GM19455 (cell line): ENCODE data around the gene C15orf39.
"Not testable (repeated sequence)": the region's sequence is repeated elsewhere in the genome, so short reads cannot be mapped to it uniquely, and the experiment has no call there.

Source experiments
- ATAC-seq: cut with Tn5 transposase; IDR thresholded peaks from one replicate; pipeline ENCODE4 v1.9.1; 2021; ENCODE audit not compliant: unreplicated experiment

The C15orf39 gene

DNA sequence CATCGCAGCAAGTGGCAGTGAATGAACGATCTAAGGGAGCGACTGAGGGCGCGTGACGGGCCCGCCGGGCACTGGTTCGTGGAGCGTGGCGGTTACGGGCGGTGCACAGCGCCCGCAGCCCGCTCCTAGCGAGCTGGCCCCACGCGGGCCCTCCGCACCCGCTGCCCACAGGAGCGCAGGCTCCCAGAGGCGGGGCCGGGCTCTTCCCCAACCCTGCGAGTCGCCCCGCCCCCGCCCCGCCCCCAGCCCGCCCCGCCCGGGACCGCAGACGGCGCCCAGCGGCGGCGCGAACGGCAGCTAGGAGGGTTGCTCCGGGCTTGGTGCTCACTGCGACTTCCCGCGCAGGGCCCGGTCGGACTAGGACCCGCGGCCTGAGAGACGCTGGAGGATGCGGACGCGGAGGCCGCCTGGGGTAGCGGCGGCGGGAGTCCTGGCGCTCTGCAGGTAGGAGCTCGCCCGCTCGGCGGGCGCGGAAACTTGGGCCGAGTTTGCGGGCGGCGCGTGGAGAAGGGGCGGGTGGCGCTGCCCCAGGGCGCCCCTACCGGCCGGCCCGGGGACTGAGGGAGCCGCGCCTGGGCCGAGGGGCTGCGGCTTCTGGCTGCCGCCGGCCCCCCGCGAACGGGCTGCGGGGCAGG lies at the start of gene C15orf39:
TSS of gene C15orf39 (plus strand) at position 267 of the 635 bp plus-strand sequence. CDS start 4,167 bp downstream, outside the sequence.
- ATAC-seq: peak; percentile 42

GRCh38 chr15:75152382-75153079 lies 49.2 kb upstream of the C15orf39 start:
- no peak for ATAC-seq

DNA sequence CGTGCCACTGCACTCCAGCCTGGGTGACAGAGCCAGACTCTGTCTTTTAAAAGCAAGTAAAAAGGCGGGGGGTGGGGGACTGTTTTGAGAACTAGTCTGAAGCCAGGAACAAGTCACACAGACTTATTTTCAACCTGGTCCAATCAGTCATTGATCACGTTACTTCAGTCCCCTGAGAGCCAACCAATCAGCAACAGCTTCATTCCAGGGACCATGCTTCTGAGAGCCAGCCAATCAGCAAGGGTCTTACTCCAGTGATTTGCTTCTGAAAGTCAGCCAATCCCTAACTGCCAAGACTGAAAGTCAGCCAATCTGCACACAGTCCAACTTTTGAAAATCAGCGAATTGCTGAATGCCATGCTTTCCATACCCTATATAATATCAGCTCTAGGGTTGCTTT lies 48.6 kb upstream of the C15orf39 start:
- ATAC-seq: no peak

GRCh38 chr15:75153565-75154276 lies 48.0 kb upstream of the C15orf39 start:
- ATAC-seq: no peak

DNA sequence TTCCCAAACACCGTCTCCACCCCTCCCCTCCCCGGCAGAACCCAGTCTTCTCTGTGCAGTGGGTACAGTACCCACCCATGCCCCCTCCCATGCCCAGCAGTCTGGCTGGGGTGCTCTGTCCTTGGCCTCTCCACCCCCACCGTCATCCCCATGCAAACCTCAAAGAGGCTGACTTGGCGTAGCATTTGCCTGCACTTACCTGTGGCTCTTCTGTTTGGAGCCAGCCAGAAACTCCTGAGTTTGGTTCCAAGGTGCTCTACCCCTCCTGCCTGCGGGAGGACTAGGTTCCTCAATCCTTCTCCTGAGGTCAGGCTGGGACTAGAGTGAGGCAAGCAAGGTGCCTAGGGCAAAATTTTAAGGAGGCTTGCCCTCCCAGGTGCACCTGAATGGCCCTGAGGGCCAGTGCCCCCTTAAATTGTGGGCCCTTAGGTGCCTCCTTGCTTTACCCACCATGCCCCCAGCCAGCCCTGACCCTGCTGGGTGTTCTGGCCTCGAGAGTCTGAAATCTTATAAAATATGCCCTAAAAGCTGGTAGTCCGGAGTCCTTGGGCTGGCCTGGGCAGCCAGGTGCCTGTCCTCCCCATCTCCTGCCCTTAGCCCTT lies 47.1 kb upstream of the C15orf39 start:
- no peak for ATAC-seq

- ATAC-seq: no peak
Observed at GRCh38 chr15:75156326-75157215, 45.1 kb upstream of the C15orf39 start.

DNA sequence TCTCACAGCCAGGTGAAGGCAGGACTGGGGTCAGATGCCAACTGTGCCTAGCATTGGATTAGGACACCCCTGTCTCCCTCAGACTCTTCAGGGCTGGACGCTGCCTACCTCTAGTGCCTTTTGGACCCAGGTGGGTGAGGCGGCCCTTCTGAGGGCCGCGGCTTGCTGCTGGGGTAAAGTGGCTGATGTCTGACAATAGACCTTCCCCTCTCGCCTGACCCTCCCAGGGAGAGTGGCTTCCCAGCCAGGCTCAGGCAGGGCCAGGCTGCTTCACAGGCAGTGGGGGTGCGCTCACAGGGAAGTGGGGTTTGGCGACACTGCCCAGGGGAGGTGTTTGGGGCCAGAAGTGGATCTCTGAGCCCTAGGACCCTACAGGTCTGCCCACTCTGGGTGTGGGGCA lies 43.3 kb upstream of the C15orf39 start:
- no peak for ATAC-seq

GRCh38 chr15:75159244-75159643 lies 42.4 kb upstream of the C15orf39 start:
- no peak for ATAC-seq

DNA sequence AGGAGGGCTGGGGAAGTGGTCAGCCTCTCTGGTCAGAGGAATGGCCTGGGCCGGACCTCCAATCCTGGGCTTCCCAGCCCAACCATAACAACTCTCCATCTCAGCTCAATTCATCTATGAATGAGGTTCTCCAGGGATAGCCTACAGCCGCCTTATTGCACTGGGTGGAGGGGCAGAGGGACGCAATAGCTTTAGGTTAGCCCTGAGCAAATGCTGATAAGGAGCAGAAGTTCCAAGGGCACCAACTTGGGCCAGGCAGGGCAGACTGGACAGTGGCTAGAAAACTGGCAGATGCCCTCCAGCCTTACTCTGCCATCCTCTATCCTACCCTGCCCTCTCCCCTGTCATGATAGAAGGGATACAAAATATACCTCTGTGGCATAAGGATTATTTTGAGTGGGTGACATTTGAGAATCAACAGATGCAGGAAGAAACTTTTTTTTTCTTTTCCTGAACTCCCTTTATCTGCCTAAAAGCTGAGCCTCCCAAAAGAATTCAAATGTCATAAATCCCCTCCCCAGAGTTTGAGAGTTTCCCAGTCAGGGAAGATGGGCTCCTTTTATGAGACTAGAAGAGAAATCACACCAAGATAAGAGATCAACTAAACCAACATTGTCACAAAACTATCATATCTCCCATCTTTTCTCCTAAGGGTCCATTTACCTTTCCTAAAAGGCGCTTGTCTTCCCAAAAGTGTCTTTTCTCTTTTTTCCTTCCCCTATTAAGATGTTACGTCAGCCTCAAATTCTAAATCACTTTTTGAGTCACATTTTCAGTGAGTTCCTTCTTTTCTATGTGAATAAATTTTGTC lies 40.4 kb upstream of the C15orf39 start:
- ATAC-seq: no peak

DNA sequence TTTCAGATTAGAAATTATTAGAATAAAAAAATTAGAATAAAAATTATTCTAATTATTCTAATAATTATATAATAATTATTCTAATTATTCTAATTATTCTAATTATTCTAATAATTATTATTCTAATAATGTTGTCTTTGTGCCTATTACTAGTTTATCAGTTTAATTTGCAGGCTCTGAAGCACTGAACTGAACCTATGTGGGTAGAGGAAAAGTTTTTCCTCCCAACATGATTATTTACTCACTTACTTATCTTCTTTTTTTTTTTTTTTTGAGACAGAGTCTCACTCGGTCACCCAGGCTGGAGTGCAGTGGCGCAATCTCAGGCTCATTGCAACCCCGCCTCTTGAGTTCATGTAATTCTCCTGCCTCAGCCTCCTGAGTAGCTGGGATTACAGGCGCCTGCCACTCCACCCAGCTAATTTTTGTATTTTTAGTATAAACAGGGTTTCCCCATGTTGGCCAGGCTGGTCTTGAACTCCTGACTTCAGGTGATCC lies 39.7 kb upstream of the C15orf39 start:
- no peak for ATAC-seq

- no peak for ATAC-seq
Observed at GRCh38 chr15:75163150-75163564, 38.5 kb upstream of the C15orf39 start.

GRCh38 chr15:75164625-75165350 lies 36.9 kb upstream of the C15orf39 start:
- no peak for ATAC-seq

GRCh38 chr15:75166489-75167063 lies 35.1 kb upstream of the C15orf39 start:
- not testable (repeated sequence) for ATAC-seq

- ATAC-seq: no peak
Observed at GRCh38 chr15:75167588-75168350, 33.9 kb upstream of the C15orf39 start.

- ATAC-seq: no peak
Observed at GRCh38 chr15:75168374-75168773, 33.3 kb upstream of the C15orf39 start.

GRCh38 chr15:75170203-75170602 lies 31.5 kb upstream of the C15orf39 start:
- ATAC-seq: no peak

DNA sequence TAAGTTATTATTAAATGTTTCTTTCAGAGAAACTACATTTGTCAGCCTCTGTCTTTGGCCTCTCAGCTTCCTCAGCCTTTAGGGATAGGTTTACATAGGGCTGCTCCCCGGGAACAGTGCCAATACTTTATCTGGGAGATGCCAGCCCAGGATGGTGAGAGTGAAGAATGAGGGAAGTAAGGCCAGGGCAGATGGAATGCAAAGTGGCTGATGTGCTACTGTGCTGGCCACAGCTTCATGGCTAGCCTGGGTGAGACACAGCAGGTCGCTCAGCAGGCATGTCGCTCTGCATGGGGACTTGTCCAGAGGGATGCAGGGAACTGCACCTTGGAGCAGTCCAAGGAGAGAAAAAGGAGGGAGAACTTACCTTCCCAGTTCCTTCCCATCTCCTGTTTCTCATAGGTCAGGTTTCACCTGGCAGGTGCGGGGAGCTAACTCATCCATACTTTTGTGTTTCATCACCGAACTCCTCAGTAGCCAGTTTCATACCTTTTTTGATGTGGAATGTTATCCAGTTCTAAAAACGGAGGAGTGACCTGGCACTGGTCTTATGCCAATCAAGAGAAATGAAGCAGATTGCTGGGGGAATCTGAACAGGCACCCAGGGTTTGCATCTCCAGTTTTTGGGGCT lies 30.9 kb upstream of the C15orf39 start:
- ATAC-seq: no peak
